HL-60 (cell line): ENCODE measurements around the gene PDGFD.

Experiments used
- POLR2AphosphoS5 ChIP-seq: IDR thresholded peaks from 2 replicates; pipeline ENCODE4 v1.6.1; 2012; ENCODE audit warnings: low read depth
- TF ChIP-seq, protein P1 (sequence below): IDR thresholded peaks from one replicate; pipeline ENCODE4 v1.5.1; 2011; ENCODE audit warnings: low read length, control low read depth, inconsistent platforms; ENCODE audit not compliant: insufficient read depth
- TF ChIP-seq, protein P2 (sequence below): IDR thresholded peaks from 2 replicates; pipeline ENCODE4 v1.6.1; 2012; ENCODE audit warnings: low read depth; ENCODE audit not compliant: insufficient replicate concordance

DNA sequence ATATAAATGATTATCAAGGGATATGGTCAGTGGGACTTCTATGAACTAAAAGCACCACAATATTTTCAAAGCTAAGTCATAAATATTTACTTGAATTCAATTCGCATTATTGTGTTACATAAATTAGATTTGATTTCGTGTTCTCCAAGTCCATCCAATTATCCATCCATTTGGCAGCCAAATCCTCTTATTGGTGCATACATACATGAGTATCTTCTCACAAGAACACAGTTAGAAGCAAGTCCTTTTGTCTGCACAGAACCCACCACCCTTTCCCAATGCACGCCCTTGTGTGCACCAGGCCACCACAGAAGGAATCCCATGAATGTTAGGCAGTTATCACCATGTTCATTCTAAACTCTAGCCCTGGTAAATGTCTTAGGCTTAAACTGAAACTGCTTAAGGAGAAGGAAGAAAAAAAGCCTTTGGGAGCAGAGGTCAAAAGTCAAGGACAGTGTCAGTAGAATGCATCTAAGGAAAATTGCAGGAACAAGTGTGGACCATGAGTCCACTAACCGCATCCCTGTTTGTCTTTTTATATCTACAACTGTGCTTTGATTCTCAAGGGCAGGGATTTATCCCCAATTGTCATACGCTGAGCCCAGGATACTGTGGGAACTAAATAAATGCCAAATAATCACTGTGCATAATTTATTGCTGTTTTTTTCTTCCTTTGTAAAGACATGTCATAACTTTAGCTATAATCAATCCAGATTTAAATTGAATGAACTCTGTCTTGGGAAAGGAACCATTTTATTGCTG lies 235.7 kb downstream of the PDGFD start:
- TF ChIP-seq, protein P1, sequence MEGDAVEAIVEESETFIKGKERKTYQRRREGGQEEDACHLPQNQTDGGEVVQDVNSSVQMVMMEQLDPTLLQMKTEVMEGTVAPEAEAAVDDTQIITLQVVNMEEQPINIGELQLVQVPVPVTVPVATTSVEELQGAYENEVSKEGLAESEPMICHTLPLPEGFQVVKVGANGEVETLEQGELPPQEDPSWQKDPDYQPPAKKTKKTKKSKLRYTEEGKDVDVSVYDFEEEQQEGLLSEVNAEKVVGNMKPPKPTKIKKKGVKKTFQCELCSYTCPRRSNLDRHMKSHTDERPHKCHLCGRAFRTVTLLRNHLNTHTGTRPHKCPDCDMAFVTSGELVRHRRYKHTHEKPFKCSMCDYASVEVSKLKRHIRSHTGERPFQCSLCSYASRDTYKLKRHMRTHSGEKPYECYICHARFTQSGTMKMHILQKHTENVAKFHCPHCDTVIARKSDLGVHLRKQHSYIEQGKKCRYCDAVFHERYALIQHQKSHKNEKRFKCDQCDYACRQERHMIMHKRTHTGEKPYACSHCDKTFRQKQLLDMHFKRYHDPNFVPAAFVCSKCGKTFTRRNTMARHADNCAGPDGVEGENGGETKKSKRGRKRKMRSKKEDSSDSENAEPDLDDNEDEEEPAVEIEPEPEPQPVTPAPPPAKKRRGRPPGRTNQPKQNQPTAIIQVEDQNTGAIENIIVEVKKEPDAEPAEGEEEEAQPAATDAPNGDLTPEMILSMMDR, result no peak
- TF ChIP-seq POLR2AphosphoS5, result no peak
- TF ChIP-seq, protein P2, sequence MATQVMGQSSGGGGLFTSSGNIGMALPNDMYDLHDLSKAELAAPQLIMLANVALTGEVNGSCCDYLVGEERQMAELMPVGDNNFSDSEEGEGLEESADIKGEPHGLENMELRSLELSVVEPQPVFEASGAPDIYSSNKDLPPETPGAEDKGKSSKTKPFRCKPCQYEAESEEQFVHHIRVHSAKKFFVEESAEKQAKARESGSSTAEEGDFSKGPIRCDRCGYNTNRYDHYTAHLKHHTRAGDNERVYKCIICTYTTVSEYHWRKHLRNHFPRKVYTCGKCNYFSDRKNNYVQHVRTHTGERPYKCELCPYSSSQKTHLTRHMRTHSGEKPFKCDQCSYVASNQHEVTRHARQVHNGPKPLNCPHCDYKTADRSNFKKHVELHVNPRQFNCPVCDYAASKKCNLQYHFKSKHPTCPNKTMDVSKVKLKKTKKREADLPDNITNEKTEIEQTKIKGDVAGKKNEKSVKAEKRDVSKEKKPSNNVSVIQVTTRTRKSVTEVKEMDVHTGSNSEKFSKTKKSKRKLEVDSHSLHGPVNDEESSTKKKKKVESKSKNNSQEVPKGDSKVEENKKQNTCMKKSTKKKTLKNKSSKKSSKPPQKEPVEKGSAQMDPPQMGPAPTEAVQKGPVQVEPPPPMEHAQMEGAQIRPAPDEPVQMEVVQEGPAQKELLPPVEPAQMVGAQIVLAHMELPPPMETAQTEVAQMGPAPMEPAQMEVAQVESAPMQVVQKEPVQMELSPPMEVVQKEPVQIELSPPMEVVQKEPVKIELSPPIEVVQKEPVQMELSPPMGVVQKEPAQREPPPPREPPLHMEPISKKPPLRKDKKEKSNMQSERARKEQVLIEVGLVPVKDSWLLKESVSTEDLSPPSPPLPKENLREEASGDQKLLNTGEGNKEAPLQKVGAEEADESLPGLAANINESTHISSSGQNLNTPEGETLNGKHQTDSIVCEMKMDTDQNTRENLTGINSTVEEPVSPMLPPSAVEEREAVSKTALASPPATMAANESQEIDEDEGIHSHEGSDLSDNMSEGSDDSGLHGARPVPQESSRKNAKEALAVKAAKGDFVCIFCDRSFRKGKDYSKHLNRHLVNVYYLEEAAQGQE, result no peak
